ENCODE results near the gene LRRC30. TPM values are rescaled to one million over a fixed set of nuclear protein-coding genes. Genes with fewer than 3 reads are reported as not detected.
"Not testable (repeated sequence)": the region's sequence is repeated elsewhere in the genome, so short reads cannot be mapped to it uniquely, and the experiment has no call there.

The LRRC30 gene
- total RNA-seq (0.32 TPM), polyA plus RNA-seq (not detected)

DNA sequence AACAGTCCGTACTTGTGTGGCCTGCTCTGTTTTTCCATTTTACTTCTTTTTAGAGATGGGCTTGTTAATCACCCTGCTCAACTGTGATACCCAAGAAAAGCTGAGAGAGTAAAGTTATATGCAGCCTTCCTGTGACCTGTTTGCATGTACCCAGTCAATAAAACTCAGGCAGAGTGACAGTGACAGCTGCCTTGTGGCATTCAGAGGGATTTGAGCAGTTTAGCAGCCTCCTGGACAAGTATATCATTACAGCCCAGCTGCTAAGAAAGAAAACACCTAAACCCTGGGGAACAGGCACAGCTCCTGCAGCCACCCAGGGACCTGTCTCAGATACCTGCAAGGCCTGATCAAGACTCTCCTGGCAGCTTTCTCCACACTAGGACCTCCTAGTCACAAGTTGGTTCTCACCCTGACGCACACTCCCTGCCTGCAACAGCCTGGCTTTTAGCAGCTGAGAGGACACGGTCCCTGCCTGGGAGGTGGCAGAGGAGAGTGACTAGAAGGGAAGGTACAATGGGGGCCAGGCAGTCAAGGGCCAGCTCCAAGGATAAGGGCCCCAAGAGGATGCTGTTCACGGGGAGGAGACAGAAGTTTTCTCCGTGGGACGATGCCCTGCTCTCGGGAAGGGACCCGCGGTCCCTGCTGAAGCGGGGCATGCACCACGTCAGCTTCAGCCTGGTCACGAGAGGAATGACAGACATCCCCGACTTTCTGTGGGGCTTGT is at the start of gene LRRC30:
TSS of gene LRRC30 (plus strand) at position 464 of the 724 bp plus-strand sequence. CDS start at position 514, 50 bp downstream.
- no peak for DNase-seq (ENCODE audit: extremely low spot score)
- WGBS: 89% methylated on average over 13 of the region's 13 CpGs
- H3K27ac ChIP-seq (ENCODE audit: low read depth): no peak within 1 kb of the TSS
- no peaks in the 10 kb centered on the region for H3K36me3 ChIP-seq (ENCODE audit: insufficient read depth)
- H3K4me1 ChIP-seq (ENCODE audit: insufficient read depth): no peaks in the 10 kb centered on the region
- H3K4me3 ChIP-seq (ENCODE audit: low read depth, low read length): no peak within 1 kb of the TSS

DNA sequence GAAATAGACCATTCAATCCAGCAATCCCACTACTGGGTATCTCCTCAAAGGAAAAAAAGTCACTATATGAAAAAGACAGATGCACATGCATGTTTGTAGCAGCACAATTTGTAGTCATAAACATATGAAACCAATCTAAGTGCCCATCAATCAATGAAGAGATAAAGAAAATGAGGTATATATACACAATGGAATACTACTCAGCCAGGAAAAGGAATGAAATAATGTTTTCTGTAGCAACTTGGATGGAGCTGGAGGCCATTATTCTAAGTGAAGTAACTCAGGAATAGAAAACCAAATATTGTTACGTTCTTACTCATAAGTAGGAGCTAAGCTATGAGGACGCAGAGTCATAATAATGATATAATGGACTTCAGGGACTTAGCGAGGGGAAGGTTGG is 45.2 kb upstream of the LRRC30 start:
- Histone ChIP-seq H3K36me3 (ENCODE audit: insufficient read depth) (no peaks in the 10 kb centered on the region), H3K4me3 (ENCODE audit: low read depth, low read length) (no peak overlapping the region), H3K27ac (ENCODE audit: low read depth) (no peak overlapping the region), H3K4me1 (ENCODE audit: insufficient read depth) (no peaks in the 10 kb centered on the region)
- WGBS: 95% methylated on average over 3 of the region's 3 CpGs
- DNase-seq (ENCODE audit: extremely low spot score): no peak

DNA sequence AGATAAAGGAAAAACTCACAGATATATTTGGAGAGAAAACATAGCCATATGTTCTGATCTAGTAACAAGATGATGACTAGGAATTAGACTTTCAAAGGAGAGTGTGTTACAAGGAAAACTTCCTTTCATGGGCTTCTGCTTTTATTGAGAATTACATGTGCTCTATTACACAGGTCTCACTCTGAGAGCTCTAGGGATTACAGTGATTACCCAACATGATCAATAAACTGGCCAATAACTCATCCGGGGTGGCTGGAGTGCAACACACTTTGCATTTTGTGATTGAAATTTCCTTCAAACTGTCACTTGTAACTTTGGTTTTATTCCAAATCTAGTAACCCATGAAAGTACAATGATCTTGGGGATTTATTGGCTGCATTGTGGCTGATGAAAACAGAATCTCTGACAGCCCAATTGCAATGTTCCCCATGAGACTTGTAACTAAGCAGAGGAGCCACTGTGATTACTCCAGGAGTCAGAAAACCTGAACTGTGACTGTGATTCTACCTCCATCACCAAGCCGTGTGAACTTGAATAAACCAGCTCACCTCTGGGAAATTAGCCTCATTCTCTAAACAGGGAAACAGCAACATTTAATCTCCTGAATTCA is 40.2 kb upstream of the LRRC30 start:
- no peak overlapping the region for H3K4me3 ChIP-seq (ENCODE audit: low read depth, low read length)
- H3K4me1 ChIP-seq (ENCODE audit: insufficient read depth): no peaks in the 10 kb centered on the region
- H3K36me3 ChIP-seq (ENCODE audit: insufficient read depth): no peaks in the 10 kb centered on the region
- no peak overlapping the region for H3K27ac ChIP-seq (ENCODE audit: low read depth)
- DNase-seq (ENCODE audit: extremely low spot score): no peak
- WGBS: 44% methylated on average over 2 of the region's 2 CpGs

DNA sequence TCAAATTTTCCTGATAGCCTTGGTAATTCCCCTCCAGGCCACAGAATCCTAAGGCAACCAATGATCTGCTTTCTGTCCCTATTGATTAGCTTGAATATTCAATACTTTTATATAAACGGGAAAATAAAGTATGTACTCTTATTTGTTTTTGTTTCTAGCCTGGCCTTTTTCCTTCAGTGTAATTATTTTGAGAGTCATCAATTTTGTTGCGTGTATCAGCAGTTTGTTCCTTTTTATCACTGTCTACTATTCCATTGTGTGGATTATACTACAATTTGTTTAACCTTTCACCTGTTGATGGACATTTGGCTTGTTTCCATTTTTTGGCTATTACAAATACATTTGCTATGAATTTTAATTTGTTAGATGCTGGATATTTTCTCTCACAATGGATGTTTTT is 39.2 kb upstream of the LRRC30 start:
- H3K27ac ChIP-seq (ENCODE audit: low read depth): no peak overlapping the region
- WGBS: 71% methylated on average over 2 of the region's 2 CpGs
- H3K4me1 ChIP-seq (ENCODE audit: insufficient read depth): no peaks in the 10 kb centered on the region

DNA sequence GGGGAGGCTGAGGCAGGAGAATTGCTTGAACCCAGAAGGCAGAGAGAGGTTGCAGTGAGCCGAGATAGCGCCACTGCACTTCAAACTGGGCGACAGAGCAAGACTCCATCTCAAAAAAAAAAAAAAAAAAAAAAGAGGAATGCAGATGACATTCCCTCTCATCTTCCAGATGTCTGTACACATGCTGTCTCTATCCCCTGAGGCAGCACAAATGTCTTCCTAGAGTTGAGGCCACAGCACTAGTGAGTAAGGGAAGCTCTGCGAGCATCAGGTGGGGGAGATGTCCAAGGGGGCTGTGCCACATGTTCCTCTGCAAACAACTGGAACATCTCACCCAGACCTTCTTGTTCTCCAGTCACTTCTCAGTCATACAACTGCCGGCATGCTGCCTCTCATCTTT is 35.6 kb upstream of the LRRC30 start:
- H3K4me1 ChIP-seq (ENCODE audit: insufficient read depth): no peaks in the 10 kb centered on the region
- no peak for DNase-seq (ENCODE audit: extremely low spot score)
- WGBS: 86% methylated on average over 5 of the region's 5 CpGs

More for the DNA sequence above, 39.2 kb upstream of the LRRC30 start:
- H3K36me3 ChIP-seq (ENCODE audit: insufficient read depth): no peaks in the 10 kb centered on the region
- H3K4me3 ChIP-seq (ENCODE audit: low read depth, low read length): no peak overlapping the region
- DNase-seq (ENCODE audit: extremely low spot score): no peak

DNA sequence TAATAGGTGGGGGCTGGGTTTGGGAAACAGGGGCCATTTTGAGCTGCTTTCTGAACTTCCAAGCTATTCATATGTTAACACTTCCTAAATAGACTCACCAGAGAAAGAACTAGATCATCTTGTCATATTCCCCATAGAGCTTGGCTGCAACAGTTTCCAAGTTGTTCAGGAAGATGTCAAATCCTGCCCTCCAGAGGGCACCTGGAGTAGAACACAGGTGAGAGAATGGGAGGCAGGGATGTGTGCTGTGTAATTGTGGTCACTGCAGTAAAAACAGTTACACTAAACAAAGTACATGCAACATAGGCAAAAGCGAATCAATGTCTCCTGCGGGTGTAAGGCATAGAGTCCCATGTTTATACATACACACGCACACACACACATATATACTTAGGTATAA is 34.5 kb upstream of the LRRC30 start:
- Histone ChIP-seq H3K36me3 (ENCODE audit: insufficient read depth) (no peaks in the 10 kb centered on the region), H3K27ac (ENCODE audit: low read depth) (no peak overlapping the region), H3K4me3 (ENCODE audit: low read depth, low read length) (no peak overlapping the region), H3K4me1 (ENCODE audit: insufficient read depth) (no peaks in the 10 kb centered on the region)
- no peak for DNase-seq (ENCODE audit: extremely low spot score)
- 94% methylated on average over 3 of the region's 3 CpGs for WGBS

More for the DNA sequence above, 35.6 kb upstream of the LRRC30 start:
- Histone ChIP-seq H3K36me3 (ENCODE audit: insufficient read depth) (no peaks in the 10 kb centered on the region), H3K4me3 (ENCODE audit: low read depth, low read length) (no peak overlapping the region), H3K27ac (ENCODE audit: low read depth) (no peak overlapping the region)

DNA sequence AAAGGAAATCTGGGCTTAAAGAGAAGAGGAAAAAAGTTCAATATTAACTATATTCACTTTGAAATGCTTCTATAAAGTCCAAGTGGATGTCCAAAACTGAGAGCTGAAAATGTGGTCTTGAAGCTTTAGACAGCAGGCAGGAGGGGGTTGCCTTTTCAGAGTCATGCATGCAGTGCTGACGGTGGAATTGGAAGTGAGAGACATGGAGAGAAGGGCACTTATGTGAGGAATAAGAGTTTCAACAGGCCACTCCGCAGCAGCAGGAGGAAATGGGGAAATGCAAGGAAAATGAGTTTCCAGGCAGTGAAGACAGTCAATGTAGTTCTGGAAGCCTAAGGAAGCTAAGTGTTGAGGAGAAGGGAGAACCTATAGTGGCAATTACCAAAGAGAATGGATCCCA is 33.0 kb upstream of the LRRC30 start:
- Histone ChIP-seq H3K4me1 (ENCODE audit: insufficient read depth) (no peaks in the 10 kb centered on the region), H3K36me3 (ENCODE audit: insufficient read depth) (no peaks in the 10 kb centered on the region), H3K27ac (ENCODE audit: low read depth) (no peak overlapping the region), H3K4me3 (ENCODE audit: low read depth, low read length) (no peak overlapping the region)
- DNase-seq (ENCODE audit: extremely low spot score): no peak
- 81% methylated on average over 2 of the region's 2 CpGs for WGBS

DNA sequence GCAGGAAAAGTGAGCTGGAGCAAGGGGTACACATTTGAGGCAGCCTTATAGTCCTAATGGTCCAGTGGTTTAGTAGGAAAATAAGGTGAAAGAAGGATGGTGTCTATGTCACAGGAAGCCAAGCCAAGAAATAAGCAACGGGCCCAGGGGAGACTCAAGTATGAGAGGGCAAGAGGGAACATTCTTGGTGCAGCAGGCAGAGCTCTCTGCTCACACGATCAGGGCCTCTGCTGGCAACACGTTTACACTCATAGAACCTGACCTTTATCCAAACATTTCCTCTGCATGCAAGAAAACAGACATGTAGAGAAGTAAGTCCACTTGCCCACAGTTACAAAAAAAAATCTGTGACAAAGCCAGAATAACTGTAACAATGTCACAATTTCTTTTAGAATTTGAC is 32.6 kb upstream of the LRRC30 start:
- H3K27ac ChIP-seq (ENCODE audit: low read depth): no peak overlapping the region
- H3K36me3 ChIP-seq (ENCODE audit: insufficient read depth): no peaks in the 10 kb centered on the region
- DNase-seq (ENCODE audit: extremely low spot score): no peak
- 54% methylated on average over 3 of the region's 3 CpGs for WGBS
- no peak overlapping the region for H3K4me3 ChIP-seq (ENCODE audit: low read depth, low read length)
- H3K4me1 ChIP-seq (ENCODE audit: insufficient read depth): no peaks in the 10 kb centered on the region

DNA sequence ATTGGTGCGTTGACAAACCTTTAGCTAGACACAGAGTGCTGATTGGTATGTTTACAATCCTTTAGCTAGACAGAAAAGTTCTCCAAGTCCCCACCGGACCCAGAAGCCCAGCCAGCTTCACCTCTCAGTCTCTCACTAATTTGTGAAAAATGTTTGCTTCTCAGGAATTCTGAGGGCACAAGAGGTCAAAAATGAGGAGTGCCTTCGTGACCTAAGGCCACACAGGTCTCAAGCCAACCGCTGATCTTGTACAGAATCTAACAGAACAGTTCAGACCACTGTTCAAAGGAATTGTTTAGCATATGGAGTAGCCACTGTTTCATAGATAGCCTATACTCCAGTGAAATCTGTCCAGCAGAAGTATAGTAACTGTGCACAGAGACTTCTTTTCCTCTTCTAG is 29.8 kb upstream of the LRRC30 start:
- H3K27ac ChIP-seq (ENCODE audit: low read depth): no peak overlapping the region
- no peaks in the 10 kb centered on the region for H3K4me1 ChIP-seq (ENCODE audit: insufficient read depth)
- 86% methylated on average over 4 of the region's 4 CpGs for WGBS
- no peaks in the 10 kb centered on the region for H3K36me3 ChIP-seq (ENCODE audit: insufficient read depth)
- H3K4me3 ChIP-seq (ENCODE audit: low read depth, low read length): no peak overlapping the region
- no peak for DNase-seq (ENCODE audit: extremely low spot score)

DNA sequence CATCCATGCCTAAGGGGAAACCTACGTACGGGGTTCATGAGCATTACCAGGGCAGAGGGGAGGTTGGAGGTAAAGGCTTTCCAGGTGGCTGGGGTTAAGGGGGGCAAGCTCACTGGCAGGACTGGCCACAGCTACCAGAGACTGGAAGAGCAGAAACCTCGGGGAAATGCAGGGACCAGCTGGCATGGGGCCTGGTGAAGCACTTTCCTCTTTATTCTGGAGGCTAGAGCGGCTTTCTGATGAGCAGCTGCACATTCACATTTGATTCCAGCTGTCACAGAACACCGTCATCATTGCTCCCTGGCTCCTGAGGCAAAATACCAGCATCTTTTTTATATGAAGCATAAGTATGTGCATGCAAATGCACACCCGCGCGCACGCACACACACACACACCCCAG is 28.7 kb upstream of the LRRC30 start:
- 90% methylated on average over 9 of the region's 9 CpGs for WGBS
- Histone ChIP-seq H3K36me3 (ENCODE audit: insufficient read depth) (no peaks in the 10 kb centered on the region), H3K27ac (ENCODE audit: low read depth) (no peak overlapping the region), H3K4me1 (ENCODE audit: insufficient read depth) (no peaks in the 10 kb centered on the region), H3K4me3 (ENCODE audit: low read depth, low read length) (no peak overlapping the region)
- no peak for DNase-seq (ENCODE audit: extremely low spot score)

DNA sequence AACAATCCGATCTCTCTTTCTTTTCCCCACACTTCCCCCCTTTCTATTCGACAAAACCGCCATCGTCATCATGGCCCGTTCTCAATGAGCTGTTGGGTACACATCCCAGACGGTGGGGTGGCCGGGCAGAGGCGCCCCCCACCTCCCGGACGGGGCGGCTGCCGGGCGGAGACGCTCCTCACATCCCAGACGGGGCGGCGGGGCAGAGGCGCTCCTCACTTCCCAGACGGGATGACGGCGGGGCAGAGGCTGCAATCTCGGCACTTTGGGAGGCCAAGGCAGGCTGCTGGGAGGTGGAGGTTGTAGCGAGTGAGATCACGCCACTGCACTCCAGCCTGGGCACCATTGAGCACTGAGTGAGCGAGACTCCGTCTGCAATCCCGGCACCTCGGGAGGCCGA is 27.3 kb upstream of the LRRC30 start:
- not testable (repeated sequence) for DNase-seq (ENCODE audit: extremely low spot score); H3K4me1 ChIP-seq (ENCODE audit: insufficient read depth); H3K36me3 ChIP-seq (ENCODE audit: insufficient read depth); H3K4me3 ChIP-seq (ENCODE audit: low read depth, low read length); H3K27ac ChIP-seq (ENCODE audit: low read depth)
- 83% methylated on average over 27 of the region's 29 CpGs for WGBS

DNA sequence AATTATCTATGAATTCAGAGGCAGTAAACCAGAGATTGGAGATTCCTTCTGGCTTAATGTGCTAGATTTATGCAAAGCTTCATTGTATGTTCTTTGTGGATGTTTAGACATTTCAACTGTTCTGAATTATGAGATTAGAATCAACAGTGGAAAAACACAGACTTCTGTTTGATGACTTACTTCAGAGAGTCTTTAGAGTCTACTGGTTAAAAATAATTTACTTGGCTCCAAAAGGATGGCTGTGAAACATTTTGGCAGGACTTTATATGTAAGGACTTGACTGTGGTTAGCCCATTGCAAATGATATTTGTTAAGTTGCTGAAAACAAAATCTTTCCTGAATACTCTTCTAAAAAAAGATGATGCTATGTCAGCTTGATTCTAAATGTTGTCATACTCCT is 25.5 kb upstream of the LRRC30 start:
- H3K36me3 ChIP-seq (ENCODE audit: insufficient read depth): no peaks in the 10 kb centered on the region
- no peaks in the 10 kb centered on the region for H3K4me1 ChIP-seq (ENCODE audit: insufficient read depth)
- H3K4me3 ChIP-seq (ENCODE audit: low read depth, low read length): no peak overlapping the region
- no peak for DNase-seq (ENCODE audit: extremely low spot score)
- no peak overlapping the region for H3K27ac ChIP-seq (ENCODE audit: low read depth)

DNA sequence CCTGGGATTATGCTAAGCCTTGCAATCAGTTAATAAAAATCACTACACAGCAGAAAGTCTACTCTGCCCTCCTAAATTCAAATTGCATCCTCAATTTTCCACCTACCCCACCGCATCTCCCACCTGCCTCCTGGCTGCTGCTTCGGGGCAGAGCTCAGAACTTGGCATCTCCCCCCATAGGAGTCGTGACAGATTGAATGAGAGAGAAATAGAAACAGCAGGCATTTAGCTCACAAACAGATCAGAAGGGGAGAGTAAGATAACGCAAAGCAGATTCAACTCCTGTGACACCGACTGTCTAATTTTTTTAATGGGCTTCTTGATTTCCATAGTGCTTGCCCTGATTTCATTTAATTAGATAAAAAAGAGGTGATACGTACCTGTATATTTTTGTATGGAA is 24.7 kb upstream of the LRRC30 start:
- Histone ChIP-seq H3K36me3 (ENCODE audit: insufficient read depth) (no peaks in the 10 kb centered on the region), H3K4me1 (ENCODE audit: insufficient read depth) (no peaks in the 10 kb centered on the region), H3K4me3 (ENCODE audit: low read depth, low read length) (no peak overlapping the region), H3K27ac (ENCODE audit: low read depth) (no peak overlapping the region)
- no peak for DNase-seq (ENCODE audit: extremely low spot score)
- 28% methylated on average over 6 of the region's 6 CpGs for WGBS

DNA sequence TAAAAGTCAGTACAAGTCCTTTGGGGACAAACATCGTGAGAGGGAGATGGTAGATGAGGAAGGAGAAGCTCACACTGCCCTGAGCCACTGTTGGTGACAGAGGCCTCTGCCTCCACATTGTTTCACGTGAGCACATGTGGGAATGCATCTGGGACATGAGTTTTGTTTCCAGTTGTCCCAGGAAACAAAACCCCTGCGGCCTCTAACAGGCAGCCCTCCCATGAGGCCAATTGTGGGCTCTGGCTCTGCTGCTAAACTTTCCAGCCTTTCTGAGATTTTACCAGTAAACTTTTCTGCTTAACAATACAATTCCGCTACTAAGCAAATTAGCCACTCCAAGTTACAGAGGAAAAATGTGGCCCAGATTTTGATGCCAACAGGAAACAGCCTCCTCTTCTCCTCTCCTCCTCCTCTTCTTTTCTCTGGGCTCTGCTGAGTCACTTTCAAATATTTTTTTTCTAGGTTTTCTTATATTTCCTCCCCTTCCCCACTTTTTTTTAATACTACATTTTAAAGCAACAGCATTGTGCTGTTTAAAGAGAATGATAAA is 23.4 kb upstream of the LRRC30 start:
- H3K4me1 ChIP-seq (ENCODE audit: insufficient read depth): no peaks in the 10 kb centered on the region
- no peak overlapping the region for H3K27ac ChIP-seq (ENCODE audit: low read depth)
- 73% methylated on average over 4 of the region's 4 CpGs for WGBS
- no peak for DNase-seq (ENCODE audit: extremely low spot score)
- H3K4me3 ChIP-seq (ENCODE audit: low read depth, low read length): no peak overlapping the region
- H3K36me3 ChIP-seq (ENCODE audit: insufficient read depth): no peaks in the 10 kb centered on the region
